NCI-H2107 treated with DMSO at 0.1 percent for 48 hours (cell line): ENCODE measurements around the gene SLC22A23.

ENCODE experiments used
- DNase-seq: peaks from one replicate; lab custom pipeline; 2025; ENCODE audit not compliant: unreplicated experiment; lab: John Stamatoyannopoulos, UW

Gene SLC22A23

DNA sequence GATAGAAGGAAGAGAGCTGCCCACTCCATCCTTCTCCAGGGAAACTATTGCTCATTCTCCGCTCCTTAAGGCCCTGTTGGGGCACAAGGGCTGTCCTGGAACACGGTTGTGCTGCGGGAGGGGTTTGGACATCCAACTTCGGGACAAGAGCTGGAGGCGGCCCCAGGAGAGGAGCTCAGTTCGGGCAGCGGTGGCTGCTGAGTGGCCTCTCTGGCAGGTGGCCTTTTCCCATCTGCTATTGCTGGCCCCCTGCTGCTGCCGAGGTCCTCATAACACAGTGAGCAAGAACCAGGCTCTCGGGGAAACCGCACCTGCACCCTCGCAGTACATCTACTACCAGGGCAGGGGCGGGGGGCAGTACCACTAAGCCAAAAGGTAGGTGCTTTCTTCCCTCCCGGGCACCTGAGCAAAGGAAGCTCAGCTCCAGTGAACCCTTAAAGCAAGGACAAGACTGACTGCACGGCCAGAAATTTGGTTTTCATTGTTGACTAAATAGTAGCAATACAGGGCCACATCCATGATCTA lies 134.4 kb downstream of the SLC22A23 start:
- DNase-seq = peak; percentile 52

DNA sequence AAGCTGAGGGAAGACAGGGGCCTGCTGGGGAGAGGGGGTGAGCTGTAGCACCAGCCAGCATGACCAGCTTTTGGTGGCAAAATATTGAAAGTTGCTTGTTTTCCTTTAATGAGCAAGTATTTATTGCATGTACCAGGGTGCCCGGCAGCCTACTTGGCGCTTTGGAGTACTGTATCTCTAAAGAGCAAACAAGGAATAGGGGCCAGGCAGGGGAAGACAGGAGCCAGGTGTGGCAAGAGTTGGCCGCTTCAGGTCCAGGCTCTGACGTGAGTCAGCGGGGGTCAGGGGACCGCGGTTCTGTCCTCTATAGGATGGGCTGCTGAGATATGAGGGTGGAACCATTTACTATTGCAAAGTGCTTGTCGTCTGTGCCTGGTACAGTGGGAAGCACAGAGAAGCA lies 135.0 kb downstream of the SLC22A23 start:
- no peak for DNase-seq

DNA sequence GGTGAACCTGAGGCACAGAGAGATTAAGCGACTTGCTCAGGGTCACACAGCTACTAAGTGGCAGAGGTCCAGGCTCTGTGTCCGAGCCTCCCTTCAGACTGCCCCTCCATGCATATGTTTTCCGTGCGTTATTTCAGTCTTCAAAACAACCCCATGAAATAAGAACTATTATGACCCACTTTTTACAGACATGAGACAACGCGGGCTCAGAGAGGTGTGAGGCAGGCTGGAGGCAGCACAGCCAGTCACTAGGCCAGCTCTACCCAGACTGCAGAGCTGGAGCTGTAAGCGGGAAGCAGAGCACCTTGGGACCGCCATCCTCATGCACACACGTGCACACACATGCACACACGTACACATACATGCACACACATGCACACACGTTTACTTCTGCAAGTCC lies 135.8 kb downstream of the SLC22A23 start:
- DNase-seq = no peak

DNA sequence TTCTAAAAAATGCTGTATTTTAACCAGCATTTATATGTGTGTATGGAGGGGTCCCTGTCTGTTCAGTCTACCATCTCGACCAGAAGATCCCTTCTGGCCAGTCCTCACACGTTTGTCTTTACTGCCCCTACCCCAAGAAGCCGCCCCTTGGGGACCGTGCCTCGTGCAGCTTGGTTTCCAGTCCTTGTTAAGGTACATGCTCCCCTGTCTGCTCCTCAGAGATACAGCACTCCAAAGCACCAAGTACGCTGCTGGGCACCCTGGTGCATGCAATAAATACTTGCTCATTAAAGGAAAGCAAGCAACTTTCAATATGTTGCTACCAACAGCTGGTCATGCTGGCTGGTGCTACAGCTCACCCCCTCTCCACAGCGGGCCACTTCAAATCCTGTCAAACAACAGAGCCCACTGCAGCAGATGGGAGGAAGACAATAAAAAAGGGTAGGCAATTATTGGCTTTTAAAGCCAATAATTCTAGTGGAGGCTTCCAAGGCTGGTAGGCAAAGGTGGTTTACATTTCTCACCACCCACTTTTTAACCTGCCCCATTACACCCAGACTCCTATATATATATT lies 136.5 kb downstream of the SLC22A23 start:
- DNase-seq = no peak

DNA sequence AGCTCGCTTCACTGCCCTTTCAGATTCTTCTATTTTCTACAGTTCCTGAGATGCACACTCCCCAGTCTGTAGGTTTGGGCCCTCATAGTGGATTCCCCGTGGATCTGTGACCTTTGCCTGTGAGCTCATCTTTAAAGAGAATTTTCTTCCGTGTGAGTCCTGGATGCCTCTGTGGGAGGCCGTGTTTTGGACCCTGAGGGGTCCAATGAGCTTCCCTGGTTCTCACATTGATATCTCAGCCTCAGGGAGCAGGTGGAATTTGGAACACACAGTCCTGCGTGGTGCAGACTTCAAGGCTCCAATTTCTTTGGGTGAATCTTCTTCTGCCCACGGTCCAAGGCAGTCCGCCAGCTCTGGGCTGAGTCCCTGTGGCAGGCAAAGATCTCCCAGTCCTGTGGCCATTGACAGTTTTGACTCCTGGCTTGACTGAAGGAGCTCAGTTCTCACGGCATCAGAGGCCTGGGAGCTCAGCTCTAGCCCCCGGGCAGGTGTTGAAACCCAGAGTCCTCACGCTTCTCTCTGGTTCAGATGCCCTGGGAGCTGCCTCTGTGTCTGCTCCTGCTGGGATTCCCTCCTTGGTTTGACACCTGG lies 137.1 kb downstream of the SLC22A23 start:
- DNase-seq = no peak

DNA sequence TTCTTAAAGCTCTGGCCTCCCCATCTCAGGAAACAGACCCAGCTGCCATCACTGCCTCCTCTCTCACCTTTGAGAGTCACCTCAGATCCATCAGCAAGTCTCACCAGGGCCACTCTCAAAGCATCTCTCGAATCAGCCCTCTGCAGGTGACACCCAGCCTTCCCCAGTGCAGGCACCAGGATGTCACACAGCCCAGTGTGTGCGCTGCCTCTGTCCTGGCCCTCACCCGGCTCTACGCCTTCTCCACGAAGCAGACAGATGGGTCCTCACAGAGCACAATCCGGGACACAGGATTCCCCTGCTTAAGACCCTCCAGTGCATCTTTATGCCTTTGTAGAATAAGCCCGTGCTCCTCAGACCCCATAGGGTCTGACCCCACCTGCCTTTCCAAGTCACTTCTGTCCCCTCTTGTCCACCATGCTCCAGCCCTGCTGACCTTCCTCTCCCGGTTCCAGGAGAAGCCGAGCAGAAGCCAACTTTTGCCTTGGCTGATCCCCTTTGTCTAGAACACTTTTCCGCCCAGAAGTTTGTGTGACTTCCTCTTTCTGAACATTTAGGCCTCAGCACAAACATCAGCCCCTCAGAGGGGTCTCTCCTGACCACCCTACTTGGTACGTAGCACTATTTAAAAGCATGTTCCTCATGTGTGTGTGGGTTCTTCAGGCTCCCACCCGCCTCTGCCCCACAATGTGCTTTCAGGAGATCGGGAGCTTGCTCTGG lies 137.9 kb downstream of the SLC22A23 start:
- no peak for DNase-seq

DNA sequence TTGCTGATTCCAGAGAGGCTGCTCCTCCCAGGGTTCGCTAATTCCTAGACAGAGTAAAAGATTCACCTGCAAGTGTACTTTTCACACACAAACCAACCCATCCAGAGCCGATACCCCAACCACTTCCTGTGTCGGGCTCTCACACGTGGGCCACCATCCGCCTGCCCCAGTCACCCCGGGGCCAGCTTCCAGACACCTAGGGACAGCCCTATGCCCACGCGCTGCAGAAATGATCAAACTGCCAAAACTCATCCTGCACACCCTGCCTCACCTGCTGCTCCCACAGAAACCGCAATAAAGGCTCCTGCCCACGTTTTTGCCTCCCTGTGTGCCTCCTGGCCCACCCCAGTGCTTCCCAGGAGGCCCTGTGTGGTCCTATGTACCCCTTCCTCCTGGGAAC lies 138.6 kb downstream of the SLC22A23 start:
- no peak for DNase-seq

DNA sequence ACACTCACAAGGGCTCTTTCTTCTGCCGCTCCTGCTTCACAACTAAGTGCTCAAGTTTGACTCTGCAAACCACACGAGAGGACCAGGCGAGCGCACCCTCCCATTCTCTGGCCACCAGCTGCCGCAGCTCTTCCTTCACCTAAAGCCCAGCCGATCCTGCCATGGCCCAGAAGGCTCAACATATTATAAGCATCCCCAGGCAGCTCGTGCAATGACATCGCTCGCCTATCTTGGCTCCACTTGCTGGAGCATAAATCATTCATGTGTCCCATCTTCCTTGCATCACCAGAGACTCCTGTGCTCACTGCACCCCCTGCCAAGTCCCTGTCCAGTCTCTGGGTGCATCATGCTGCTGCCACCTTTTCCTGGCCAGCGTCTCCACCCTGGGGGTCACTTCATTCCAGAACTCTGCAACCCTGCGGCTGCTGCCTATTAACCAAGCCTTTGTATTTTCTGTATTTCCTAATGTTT lies 139.1 kb downstream of the SLC22A23 start:
- no peak for DNase-seq

DNA sequence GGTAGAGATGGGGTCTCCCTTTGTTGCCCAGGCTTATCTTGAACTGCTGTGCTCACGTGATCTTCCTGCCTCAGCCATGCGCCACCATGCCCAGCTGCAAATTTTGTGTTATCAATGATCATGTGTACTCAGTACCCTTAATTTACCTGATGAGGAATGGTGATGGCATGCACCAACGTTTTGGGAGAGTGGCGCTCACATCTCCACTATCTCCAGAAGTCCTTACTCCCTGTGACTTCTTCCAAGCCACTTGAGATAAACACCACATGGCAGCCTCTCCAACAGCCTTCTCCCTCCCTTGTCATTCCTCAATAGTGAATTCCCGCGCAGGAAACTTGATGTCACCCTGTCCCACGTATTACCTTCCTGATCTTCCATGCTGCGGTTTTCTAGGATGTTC lies 140.0 kb downstream of the SLC22A23 start:
- DNase-seq = no peak

DNA sequence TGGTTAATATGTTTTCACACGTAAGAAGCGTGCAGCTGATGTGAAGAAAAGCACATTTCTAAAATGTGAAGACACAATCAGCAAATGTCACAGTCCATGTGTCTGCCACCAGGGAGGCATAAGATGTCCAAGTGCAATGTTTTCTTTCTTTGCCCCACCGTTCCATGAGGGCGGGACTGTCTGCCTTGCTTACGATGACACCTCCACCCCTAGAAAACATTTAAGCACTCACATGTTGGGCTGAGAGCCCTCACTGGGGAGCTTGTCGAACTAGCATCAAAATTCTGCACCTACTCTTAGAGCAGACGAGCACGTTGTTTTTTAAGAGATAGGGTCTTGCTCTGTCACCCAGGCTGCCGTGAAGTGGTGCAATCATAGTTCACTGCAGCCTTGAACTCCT lies 140.5 kb downstream of the SLC22A23 start:
- no peak for DNase-seq

DNA sequence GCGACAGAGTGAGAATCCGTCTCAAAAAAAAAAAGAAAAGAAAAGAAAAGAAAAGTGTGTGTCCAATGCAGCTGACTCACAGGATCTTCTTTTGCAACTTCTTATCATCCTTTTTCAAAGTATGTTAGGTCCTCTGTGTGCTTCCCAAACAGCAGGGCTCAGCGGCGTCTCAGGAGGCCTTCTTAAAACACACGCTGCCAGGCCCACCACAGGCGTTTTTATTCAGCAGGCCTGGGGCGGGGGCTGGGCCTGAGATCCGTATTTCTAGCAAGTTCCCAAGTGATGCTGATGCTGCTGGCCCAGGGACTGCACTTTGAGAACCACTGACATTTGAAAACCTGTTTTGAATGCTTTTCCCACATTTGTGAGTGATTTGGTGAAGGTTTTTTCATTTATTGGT lies 141.0 kb downstream of the SLC22A23 start:
- no peak for DNase-seq

DNA sequence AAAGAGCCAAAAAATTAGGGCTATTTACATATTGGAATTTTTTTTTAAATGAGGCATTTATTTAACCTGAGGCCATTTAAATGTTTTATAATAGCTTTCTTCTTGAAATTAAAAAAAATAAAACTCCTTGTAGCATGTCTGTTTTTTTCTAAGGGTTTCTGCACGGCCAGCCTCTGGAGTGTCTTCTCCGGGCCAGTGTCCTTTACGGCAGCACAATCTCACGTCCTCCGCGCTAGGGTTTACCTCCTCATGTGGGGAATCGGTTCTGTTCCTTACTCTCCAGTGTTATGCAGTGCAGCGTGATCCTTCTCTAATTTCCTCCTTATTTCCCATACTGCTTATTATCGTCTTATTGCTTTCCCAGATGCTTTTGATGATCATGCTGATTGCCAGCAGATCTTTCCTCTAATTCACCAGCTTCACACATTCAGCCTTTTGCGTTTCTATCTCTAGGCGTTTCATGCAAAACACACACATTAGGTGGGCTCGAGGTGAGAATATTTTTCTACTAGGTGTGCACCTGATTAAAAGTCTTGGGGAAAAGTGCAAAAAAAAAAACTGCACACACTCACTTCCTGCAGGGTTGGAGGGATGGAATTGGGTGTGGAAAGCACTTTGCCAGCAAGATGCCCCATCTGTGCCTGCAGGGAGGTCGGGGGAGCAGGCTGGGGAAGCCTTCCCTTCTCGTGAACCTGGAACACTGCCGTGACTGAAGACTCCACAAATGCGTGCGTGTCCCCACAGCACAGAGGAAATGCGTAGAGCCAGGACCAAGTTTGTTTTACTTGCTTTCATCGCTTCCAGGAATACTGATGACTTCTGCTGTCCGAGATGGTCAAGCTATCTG lies 142.0 kb downstream of the SLC22A23 start:
- no peak for DNase-seq

DNA sequence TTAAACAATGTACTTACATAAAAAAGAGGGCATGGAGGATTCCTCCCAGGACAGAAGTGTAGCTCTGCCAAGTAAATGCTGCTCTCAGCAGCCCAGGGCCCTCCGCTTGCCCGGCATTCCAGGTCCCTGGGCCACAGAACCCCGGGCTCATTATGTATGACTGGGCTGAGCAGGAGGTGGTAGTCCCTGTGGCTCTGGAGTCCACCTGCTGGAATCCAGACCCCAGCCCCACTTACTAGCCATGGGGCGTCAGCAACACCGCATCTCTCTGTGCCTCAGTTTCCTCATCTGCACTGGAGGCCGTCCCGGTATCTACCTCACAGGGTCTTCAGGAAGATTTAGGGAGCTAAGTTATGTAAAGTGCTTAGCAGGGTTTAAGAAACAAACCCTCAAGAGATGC lies 142.7 kb downstream of the SLC22A23 start:
- no peak for DNase-seq

DNA sequence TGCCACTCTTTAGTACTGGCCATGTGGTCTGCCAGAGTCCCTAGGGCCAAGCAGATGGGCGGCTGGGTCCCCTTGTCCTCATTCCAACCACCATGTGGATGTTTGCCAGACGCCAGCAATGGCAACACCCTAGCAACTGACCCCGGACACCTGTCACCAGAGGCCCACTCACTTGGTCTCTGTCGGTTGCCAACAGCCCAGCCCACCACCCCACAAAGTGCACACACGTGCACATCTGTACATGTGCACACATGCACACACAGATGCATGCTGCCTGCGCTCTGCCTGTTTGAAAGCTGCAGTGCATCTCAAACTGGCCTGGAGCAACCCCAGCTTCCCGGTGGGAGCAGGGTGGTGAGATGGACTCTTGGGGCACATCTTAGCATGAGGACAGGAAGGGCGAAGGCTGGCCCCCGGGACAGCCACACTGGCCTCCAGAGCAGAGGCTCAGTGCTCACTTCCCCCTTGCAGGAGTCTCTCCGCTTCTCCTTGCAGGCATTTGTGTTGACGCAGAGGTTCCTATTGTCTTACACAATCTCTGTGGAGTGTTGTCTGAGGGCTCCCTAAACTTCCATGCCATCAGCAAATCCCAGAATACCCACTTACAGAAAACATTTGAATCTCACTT lies 144.1 kb downstream of the SLC22A23 start:
- DNase-seq = no peak

DNA sequence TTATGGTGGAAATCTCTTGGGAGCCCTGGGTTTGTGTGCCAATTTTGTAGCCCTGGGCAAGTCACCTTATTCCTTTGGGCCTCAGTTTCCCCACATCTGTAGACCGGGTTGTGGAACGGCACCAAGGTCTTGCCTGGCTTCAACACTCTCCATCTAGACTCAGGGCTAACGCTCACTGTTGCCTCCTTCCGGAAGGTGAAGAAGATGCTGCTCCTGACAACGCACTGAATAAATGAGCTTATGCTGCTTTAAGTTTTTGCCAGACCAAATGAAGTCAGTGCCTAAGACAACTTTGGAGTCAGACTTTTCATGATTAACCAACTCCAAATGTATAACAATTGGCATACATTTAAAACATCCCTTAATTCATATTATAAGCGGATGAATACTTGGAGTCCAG lies 145.0 kb downstream of the SLC22A23 start:
- no peak for DNase-seq

DNA sequence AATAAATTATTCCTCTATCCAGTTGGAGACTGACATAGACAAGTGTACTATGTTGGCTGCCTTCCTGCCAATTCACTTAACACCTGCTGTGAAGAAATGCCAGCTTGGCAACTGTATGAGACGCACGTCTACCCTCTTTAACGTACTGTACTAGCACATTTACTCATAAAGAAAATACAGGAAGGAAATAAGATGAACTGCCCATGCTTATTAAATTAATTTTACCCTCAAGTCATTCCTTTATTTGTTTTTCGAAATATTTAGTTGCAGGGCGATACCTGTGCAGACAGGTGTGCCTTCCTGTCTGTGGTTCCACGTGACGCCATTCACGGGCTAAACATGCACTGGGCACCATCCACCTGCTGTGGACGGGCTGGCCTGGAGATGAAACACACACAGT lies 146.1 kb downstream of the SLC22A23 start:
- DNase-seq = peak; percentile 29

DNA sequence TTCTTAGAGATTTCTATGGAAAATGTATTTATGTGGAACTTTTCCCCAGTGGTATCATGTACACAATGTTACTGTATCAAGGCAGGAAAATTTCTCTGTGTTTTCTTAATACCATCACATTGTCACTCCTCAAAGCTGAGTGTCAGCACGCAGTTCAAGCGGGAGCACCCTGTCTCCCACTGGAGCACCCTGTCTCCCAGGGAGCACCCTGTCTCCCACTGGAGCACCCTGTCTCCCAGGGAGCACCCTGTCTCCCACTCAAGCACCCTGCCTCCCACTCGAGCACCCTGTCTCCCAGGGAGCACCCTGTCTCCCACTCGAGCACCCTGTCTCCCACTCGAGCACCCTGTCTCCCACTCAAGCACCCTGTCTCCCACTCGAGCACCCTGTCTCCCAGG lies 146.8 kb downstream of the SLC22A23 start:
- no peak for DNase-seq

DNA sequence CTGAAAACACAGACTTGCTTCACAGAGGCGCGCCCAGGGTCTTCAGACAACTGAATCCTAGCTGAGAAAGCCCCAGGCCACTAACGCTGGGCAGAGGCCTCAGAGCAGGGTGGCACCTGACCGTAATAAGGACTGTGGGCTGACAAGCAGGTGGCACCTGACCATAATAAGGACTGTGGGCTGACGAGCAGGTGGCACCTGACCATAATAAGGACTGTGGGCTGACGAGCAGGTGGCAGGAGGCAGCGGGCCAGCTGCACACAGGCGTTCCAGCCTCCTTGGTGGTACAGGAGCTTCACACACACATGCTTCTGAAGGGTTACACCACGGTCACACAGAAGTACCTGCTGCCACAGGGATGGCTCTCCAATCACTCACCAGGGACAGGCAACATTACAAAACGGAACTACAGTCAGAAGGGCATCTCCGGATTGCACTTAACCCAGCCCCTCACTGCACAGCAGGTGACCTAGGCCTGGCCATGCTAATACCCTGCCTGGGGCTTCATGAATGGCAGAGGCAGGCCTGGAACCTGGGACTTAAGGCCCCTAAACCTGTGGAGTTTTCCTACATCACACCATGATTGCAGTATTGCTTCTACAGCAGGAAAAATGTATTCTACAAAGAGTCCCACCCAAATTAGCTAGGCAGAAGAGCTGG lies 147.3 kb downstream of the SLC22A23 start:
- DNase-seq = peak; percentile 72

DNA sequence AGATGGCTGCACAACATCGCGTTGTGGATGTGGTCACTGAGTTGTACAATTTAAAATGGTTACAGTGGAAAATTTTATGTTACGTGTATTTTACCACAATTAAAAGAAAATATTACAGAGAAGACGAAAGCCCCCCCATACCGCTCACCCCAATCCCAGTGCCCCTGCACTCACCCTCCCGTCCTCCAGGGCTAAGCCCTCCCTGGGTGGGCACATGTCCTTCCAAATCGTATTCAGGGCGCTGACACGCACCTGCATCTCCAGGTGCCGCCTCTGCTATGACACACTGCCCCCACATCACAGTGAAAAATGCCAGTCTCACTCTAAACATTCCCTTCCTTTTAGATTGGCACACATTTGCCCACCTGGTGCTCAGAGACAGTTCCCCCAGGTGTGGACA lies 148.7 kb downstream of the SLC22A23 start:
- DNase-seq = no peak

DNA sequence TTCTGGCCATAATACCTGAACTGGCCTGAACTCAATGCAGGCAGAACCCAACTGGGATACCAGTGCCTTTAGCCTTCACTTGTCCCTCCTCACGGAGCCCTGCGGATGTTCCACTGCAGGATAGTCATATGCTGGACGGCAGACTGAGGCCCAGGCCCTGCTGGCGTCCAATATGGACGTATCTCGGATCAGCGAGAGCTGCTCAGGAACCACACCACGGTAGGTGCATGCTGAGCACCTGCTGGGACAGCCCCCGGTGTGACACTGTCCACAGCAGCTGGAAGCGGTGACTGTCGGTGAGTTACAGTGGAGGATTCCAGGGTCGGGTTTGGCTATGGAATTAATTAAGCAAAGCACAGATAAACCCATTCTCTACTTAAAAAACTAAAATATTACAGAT lies 149.4 kb downstream of the SLC22A23 start:
- DNase-seq = no peak
